Activated CD4-positive, alpha-beta T cell treated with anti-CD3 and anti-CD28 coated beads, Interleukin-2, amount 50 U/mL, for 48 hours (primary cell): ENCODE measurements around the gene CNNM2.
A peak's percentile ranks its signal among the peaks of the same experiment; 100 is the strongest.
"Not testable (repeated sequence)": the region's sequence is repeated elsewhere in the genome, so short reads cannot be mapped to it uniquely, and the experiment has no call there.

Experiments
- DNase-seq, 2 experiments: peaks; one replicate each; pipeline ENCODE4 v3.0.0-alpha.2; 2020

The CNNM2 gene

DNA sequence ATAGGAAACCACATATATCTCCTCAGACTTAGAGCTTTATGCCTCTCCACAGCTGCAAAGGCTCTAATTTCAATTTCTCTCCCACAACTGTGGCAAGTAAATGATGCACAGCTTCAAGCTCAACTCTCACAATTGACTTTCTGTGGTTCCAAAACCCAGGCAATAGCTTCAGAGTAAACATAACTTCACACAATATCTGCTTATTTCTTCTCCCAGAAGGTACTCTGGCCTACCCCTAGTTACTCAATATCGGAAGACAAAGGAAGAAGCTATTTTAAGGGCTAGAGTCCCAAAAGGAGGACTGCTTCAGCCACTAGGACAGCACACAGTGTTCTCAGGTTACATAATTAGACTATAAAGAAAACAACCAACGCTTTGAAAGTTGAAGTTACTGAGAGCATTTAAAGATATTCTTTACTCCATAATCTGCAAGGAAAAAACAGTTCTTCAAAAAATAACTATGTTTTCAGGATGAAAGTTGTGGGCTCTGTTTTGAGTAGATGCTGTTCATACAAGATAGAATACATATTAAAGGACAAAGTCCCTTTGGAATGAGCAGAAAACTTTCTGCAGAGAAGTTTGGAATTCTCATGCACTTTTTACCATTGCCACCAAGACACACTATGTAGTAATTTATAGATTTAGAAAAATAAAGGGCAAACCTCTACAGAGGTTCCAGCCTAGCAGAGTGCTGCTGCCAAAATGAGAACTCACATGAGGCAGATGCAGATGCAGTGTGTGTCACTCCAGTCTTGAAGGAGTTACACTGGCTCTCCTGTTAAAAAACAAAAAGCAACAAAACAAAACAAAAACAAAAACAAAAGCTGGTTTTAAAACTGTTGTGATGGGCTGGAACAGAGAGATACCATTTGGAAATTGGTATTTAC is 193.2 kb downstream of the CNNM2 start:
- DNase-seq: no peak

DNA sequence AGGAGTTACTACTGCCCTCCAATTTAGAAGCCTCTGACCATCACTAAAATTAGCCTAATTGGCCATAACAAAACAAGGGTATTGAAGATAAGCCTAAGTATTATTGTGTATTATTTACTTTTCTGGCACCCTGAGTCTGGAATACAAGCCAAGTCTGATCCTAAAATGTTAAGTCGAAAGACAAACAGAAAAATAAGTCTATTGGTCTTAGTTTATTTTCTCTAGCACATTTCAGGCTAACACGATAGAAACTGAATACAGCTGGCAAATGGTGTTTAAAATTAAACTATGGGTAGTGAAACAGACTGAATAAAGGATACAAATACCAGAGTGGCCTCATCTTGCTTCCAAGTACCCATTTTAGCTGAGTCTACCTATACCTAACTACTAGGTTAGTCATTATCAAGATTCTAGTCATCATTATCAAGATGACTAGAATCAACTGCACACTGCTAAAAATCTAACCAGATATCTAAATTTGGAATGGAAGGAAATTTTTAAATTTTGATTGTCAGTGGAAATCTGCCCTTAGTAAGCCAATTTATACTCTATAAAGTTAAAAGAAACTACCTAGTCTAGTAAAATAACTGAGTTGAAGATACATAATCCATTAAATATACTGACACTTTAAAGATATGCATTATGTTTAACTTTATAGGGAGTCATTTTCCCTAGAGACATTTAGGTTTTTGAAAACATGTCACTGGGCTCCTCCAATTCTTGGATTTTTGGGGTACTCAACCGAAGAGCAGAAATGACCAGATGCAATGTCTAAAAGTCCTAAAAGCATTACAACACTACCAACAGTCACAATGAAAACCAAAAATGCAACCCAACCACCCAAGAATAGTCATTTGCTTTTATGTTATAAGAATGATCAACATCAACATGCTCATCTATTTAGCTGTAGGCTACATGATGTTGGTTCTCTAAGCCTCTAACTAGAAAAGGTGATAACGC is 194.1 kb downstream of the CNNM2 start:
- no peak for DNase-seq

DNA sequence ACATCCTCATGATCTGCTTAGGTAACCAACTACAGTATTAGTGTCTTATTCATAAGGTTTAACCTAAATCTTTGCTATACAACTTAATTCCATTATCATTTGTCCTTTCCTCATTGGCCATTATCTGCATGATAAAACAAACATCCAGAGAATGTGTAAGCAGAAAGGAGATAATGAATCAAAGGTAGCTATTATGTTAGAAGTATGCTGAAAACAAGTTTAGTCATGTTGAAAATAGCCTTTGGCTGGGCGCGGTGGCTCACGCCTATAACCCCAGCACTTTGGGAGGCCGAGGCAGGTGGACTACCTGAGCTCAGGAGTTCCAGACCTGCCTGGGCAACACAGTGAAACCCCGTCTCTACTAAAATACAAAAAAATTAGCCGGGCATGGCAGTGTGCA is 196.8 kb downstream of the CNNM2 start:
- DNase-seq: no peak

DNA sequence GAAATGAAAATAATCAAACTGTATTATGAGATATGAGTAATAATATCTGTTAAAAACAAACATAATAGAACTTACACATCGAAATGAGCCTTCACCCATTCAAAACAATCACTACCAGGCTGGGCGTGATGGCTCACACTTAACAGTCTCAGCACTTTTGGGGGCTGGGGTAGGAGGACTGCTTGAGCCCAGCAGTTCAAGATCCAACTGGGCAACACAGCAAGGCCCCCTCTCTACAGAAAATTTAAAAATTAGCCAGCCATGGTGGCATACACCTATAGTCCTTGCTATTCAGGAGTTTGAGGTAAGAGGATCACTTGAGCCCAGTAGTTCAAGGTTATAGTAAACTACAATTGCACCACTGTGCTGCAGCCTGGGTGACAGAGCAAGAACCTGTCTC is 199.2 kb downstream of the CNNM2 start:
- DNase-seq: no peak

DNA sequence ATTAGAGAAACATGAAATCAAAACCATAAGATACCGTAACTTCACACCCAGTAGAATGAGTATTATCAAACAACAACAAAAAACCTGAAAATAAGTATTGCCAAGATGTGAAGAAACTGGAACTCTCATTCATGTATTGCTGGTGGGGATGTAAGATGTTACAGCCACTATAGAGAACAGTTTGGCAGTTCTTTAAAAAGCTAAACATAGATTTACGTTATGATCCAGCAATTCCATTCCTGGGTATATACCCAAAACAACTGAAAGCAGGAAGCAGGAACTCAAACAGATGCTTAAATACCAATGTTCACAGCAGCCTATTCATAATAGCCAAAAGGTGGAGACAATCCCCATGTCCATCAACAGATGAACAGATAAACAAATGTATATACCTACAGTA is 202.5 kb downstream of the CNNM2 start:
- no peak for DNase-seq

DNA sequence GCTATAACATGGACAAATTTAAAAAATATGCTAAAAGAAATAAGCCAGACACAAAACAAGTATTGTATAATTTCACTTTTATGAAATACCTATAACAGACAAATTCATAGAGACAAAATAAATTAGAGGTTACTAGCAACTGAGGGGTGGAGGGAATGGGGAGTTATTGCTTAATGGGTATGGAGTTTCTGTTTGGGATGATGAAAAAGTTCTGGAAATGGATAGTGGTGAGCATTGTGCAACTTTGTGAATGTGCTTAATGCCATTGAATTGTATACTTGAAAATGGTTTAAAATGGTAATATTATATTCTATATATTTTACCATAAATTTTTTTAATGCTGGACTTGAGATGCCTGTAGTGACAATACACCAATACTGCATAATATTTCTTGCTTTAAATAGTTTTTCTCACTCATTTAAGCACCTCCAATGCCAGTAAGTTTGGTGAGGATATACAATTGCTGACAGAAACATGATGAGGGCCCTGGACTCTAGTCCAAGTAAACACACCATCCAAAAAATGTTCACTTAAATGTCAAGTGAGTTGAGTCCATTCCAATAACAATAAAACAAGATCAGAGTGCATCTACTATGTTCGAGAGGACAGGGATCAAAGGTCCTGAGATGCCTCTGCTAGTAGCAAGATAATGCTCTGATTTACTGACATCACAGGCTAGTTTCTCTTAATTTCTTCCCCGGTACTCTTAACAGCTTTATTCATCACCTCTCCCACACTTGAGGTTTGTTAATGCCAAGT is 203.1 kb downstream of the CNNM2 start:
- no peak for DNase-seq

DNA sequence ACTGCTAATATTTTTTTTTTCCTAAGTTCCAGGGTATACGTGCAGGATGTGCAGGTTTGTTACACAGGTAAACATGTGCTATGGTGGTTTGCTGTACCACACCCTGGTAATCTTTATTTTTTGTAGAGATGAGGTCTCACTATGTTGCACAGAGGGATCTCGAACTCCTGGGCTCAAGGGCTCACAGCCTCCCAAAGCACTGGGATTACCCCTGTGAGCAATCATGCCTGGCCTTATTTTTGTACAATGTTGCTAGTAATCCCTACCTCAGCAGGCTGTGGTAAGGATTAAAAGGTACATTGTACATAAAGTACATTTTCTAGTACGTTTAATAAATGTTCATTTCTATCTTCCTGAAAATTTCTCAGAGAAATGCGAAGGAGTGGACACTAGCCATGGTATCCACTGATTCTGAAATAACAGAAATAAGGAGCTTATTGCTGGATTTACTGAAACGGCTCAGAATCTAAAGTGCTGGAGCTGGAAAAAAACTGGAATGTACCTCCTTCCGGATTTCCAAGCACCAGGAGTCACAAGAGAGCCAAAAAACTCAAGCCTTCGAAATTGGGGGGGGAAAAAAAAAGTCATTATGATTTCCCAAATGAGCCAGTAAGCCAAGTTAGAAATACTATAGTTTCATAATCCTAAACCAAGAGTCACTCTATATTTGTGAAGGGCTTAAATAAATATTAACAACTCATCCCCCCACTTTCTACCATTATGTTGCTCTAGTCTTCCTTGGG is 205.4 kb downstream of the CNNM2 start:
- no peak for DNase-seq

DNA sequence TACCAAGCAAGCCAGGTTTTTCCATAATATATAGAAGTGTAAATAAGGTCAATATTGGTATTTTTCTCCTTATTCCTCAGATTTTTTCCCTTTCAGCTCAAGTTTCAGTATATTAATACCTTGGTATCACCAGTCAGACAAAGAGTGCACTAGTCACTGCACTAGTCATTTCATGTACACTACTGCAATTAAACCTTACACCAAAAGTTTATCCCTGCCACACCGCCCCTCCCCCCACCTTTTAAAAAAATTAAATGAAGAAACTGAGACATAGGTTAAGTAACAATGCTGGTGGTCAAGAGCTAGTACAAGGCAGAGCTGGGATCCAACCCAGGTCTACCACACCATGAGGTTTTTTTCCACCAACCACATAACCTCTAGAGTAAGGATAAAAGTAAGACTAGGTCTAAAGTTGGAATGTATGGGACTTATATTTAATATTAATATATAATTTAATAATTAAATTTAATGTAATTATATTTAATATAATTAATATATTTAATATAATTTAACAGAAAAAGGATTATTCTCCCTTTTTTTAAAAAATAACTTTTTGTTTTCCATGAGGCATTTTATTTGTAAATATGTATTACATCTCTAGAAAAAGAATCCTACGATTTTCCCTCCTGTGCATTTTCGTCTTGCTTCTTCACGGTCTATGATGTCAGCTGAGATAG is 206.5 kb downstream of the CNNM2 start:
- DNase-seq: peak; percentile 17 to 21

DNA sequence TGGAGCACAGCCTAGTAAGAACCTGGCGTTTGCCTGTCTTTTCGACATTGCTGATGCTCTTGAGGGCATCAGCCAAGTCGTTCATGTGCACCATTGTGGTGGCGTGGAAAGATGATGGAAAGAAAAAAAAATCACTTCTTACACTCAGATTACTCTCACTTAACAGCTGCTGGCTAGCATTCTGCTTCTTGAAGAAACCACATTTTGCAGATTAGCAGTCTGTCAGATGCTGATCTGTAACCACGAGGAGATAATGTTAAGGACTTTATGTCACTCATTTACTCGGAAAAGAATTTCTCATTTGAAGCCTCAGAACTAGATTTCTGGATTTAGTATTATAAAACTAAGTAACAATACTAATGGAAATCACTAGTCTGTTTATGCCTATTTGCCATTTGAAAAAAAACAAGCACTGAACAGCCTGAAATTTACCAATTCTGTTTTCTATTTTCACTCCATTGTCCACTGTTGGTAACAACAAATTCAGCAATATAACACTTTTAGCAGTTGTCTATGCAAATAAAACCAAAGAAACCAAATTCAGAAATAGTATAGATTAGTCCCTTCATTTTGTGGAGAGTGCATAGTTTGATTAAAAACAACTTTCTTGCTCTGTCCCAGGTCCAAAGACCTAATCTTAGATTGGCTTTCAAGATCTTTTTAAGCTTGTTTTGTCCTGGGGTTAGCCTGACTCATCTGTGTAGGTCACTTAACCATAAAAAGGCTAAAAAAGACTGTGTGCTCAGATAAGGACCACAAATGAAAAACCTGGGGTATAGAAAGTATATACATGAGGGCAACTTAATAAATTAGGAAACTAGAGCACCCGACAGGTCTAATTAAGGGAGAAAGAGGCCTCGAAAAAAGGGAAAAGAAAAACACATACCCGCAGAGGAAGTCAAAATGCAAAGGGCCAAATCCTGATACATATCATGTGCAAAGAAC is 207.5 kb downstream of the CNNM2 start:
- no peak for DNase-seq

DNA sequence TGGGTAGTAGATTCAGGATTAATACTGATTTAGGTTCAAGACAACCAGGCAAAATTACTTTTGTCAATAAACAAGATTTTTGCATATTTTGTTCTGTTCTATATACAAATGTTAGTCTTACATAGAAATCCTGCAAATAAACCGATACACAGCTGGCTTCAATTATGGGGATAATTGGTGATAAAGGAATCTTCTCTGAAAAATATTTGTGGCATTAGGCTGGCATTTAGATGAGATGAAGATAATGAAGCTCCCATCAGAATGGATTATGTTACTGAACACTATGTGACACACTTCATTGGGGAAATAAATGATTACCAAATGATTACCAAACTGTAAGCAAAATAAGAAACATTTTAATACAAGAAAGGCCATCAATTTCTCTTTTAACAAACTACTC is 209.1 kb downstream of the CNNM2 start:
- no peak for DNase-seq

DNA sequence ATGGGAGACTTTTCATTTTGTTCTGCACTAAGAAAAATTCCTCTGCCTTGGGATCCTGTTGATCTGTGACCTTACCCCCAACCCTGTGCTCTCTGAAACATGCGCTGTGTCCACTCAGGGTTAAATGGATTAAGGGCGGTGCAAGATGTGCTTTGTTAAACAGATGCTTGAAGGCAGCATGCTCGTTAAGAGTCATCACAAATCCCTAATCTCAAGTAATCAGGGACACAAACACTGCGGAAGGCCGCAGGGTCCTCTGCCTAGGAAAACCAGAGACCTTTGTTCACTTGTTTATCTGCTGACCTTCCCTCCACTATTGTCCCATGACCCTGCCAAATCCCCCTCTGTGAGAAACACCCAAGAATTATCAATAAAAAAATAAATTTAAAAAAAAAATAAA is 212.1 kb downstream of the CNNM2 start:
- not testable (repeated sequence) for DNase-seq

DNA sequence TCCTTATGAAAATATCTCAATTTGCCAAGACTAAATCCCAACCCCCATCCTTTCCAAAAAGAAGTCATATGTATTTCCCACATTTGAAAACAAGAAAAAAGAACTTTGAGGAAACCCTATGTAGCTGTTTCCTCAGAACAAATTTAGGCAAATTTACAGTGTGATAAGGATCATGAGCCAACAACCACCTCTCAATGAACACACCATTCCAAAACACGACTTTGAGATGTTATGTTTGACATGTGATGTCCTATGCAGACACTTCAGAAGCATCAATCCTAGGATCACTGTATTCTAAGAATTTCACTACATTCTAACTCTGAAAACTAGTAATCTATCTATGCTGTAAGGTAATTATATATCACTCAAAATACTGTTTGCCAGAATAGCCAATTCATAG is 212.8 kb downstream of the CNNM2 start:
- no peak for DNase-seq

DNA sequence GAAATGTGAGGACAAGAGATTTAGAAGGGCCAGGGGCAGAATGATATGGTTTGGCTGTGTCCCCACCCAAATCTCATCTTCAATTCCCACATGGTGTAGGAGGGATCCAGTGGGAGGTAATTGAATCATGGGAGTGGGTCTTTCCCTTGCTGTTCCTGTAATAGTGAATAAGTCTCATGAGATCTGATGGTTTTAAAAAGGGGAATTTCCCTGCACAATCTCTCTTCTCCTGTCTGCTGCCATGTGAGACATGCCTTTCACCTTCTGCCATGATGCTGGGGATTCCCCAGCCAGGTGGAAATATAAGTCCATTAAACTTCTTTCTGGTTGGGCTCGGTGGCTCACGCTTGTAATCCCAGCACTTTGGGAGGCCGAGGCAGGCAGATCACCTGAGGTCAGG is 217.1 kb downstream of the CNNM2 start:
- peak; percentile 24 to 34 for DNase-seq

DNA sequence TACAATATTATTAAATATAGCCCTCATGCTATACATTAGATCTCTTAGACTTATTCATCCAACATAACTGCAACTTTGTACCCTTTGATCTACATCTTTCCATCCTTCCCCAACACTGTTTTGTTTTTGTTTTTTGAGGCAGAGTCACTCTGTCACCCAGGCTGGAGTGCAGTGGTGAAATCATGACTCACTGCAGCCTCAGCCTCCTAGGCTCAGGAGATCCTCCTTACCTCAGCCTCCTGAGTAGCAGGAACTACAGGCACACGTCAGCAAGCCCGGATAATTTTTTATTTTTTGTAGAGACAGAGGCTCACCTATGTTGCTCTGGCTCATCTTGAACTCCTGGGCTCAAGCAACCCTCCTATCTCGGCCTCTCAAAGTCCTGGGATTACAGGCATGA is 221.7 kb downstream of the CNNM2 start:
- no peak for DNase-seq
